ENCODE results near the gene BAZ1B.

GRCh38 chr7:73423519-73424488 lies 98.3 kb downstream of the BAZ1B start:
- TF ChIP-seq CTCF (conservative IDR thresholded peaks at IDR 0.05; ENCODE audit: low read length): no peak
- no peak for TF ChIP-seq EZH2phosphoT487 (IDR thresholded peaks at IDR 0.05; ENCODE audit: borderline replicate concordance, low read depth, low read length)

Measured in OCI-LY7 (cell line).